ENCODE results near the gene RIN3. TPM values are rescaled to one million over a fixed set of nuclear protein-coding genes. Genes with fewer than 3 reads are reported as not detected.

Gene RIN3
- total RNA-seq, 1 experiment from 2014 or later, result 2.4 TPM

- H3K27me3 ChIP-seq (replicated peaks; ENCODE audit: insufficient read depth, low read depth, low read length, poor library complexity), result no peaks in the 10 kb centered on the region
- no peaks in the 10 kb centered on the region for H3K4me1 ChIP-seq (ENCODE audit: insufficient read depth, low read length, poor library complexity, severe bottlenecking)
- TF ChIP-seq EZH2 (IDR thresholded peaks at IDR 0.05; ENCODE audit: borderline replicate concordance, low read depth, low read length, poor library complexity, severe bottlenecking), result no peak
- no peak for TF ChIP-seq CTCF (conservative IDR thresholded peaks at IDR 0.05; ENCODE audit: low read depth, low read length)
- intact Hi-C loops (cut with micrococcal nuclease; ENCODE audit: unreplicated experiment), result no loop called here
- H3K9me3 ChIP-seq (ENCODE audit: low read depth, low read length, poor library complexity, severe bottlenecking), result peaks cover 8% of the 10 kb centered on the region
- H3K27ac ChIP-seq (ENCODE audit: low read depth, low read length, poor library complexity, severe bottlenecking), result no peak overlapping the region
- no peaks in the 10 kb centered on the region for H3K36me3 ChIP-seq (ENCODE audit: insufficient read depth, low read length, poor library complexity, severe bottlenecking)
- DNase-seq (ENCODE audit: low spot score), result no peak
- ChIA-PET CTCF (no interaction called here), POLR2A (ENCODE audit: low non-redundant PET) (no interaction called here)
- no peak overlapping the region for H3K4me3 ChIP-seq (ENCODE audit: low read depth, low read length, poor library complexity, severe bottlenecking)
- BruUV-seq (replicated peaks), result no TSS peak
These were observed 97.3 kb downstream of the RIN3 start for GRCh38 chr14:92610849-92611271.

- Histone ChIP-seq H3K36me3 (ENCODE audit: insufficient read depth, low read length, poor library complexity, severe bottlenecking) (no peaks in the 10 kb centered on the region), H3K27me3 (replicated peaks; ENCODE audit: insufficient read depth, low read depth, low read length, poor library complexity) (no peaks in the 10 kb centered on the region), H3K4me1 (ENCODE audit: insufficient read depth, low read length, poor library complexity, severe bottlenecking) (no peaks in the 10 kb centered on the region), H3K27ac (ENCODE audit: low read depth, low read length, poor library complexity, severe bottlenecking) (no peak overlapping the region), H3K9me3 (ENCODE audit: low read depth, low read length, poor library complexity, severe bottlenecking) (no peaks in the 10 kb centered on the region), H3K4me3 (ENCODE audit: low read depth, low read length, poor library complexity, severe bottlenecking) (no peak overlapping the region)
- no peak for TF ChIP-seq EZH2 (IDR thresholded peaks at IDR 0.05; ENCODE audit: borderline replicate concordance, low read depth, low read length, poor library complexity, severe bottlenecking)
- peak; percentile 86 for TF ChIP-seq CTCF (conservative IDR thresholded peaks at IDR 0.05; ENCODE audit: low read depth, low read length)
- intact Hi-C loops (cut with micrococcal nuclease; ENCODE audit: unreplicated experiment), result no loop called here
- ChIA-PET CTCF (no interaction called here), POLR2A (ENCODE audit: low non-redundant PET) (no interaction called here)
- no TSS peak for BruUV-seq (replicated peaks)
- peak; percentile 35 for DNase-seq (ENCODE audit: low spot score)
These were observed 99.6 kb downstream of the RIN3 start for GRCh38 chr14:92613008-92613658.

- Histone ChIP-seq H3K4me3 (ENCODE audit: low read depth, low read length, poor library complexity, severe bottlenecking) (no peak overlapping the region), H3K27me3 (replicated peaks; ENCODE audit: insufficient read depth, low read depth, low read length, poor library complexity) (no peaks in the 10 kb centered on the region), H3K36me3 (ENCODE audit: insufficient read depth, low read length, poor library complexity, severe bottlenecking) (no peaks in the 10 kb centered on the region), H3K27ac (ENCODE audit: low read depth, low read length, poor library complexity, severe bottlenecking) (no peak overlapping the region), H3K4me1 (ENCODE audit: insufficient read depth, low read length, poor library complexity, severe bottlenecking) (no peaks in the 10 kb centered on the region), H3K9me3 (ENCODE audit: low read depth, low read length, poor library complexity, severe bottlenecking) (no peaks in the 10 kb centered on the region)
- ChIA-PET POLR2A (ENCODE audit: low non-redundant PET) (no interaction called here), CTCF (no interaction called here)
- intact Hi-C loops (cut with micrococcal nuclease; ENCODE audit: unreplicated experiment), result no loop called here
- no peak for TF ChIP-seq EZH2 (IDR thresholded peaks at IDR 0.05; ENCODE audit: borderline replicate concordance, low read depth, low read length, poor library complexity, severe bottlenecking)
- TF ChIP-seq CTCF (conservative IDR thresholded peaks at IDR 0.05; ENCODE audit: low read depth, low read length), result no peak
- BruUV-seq (replicated peaks), result no TSS peak
- no peak for DNase-seq (ENCODE audit: low spot score)
These were observed 100.2 kb downstream of the RIN3 start for GRCh38 chr14:92613681-92614260.
